ENCODE results near the gene SAFB.

The SAFB gene

GRCh38 chr19:5622465-5623396, at the start of gene SAFB, which contains the start of gene SAFB2:
Gene SAFB (plus strand): TSS chr19:5623083. CDS start chr19:5623206, 123 bp downstream.
Gene SAFB2 (minus strand): TSS chr19:5622776. CDS start chr19:5622715, 61 bp downstream.
- peak; percentile 80 for DNase-seq

GRCh38 chr19:5575590-5575989, 47.3 kb upstream of the SAFB start:
- DNase-seq = no peak

- DNase-seq = no peak
Measured at GRCh38 chr19:5578097-5578846, 44.6 kb upstream of the SAFB start.

GRCh38 chr19:5579286-5579685, 43.6 kb upstream of the SAFB start:
- DNase-seq = no peak

GRCh38 chr19:5579697-5580096, 43.2 kb upstream of the SAFB start:
- no peak for DNase-seq

DNA sequence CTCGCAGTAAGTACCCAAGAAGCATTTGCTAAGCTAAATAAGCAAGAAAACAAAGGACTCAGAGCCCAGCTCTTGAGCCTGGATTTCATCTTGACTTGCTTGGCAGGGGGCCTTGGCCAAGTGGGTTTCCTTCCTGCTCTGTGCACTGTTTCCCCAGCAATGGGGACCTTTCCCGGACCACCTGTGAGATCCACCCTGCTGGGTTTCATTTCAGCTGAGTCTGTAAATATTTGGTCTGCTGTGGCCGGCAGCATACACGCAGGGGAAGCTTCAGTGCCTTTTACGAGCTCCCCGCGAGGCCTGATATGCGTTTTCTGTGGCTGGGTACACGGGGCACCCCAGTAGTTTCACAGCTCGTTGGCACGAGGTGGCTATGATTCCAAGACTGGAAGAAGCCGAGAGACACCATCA, 42.7 kb upstream of the SAFB start:
- no peak for DNase-seq

DNA sequence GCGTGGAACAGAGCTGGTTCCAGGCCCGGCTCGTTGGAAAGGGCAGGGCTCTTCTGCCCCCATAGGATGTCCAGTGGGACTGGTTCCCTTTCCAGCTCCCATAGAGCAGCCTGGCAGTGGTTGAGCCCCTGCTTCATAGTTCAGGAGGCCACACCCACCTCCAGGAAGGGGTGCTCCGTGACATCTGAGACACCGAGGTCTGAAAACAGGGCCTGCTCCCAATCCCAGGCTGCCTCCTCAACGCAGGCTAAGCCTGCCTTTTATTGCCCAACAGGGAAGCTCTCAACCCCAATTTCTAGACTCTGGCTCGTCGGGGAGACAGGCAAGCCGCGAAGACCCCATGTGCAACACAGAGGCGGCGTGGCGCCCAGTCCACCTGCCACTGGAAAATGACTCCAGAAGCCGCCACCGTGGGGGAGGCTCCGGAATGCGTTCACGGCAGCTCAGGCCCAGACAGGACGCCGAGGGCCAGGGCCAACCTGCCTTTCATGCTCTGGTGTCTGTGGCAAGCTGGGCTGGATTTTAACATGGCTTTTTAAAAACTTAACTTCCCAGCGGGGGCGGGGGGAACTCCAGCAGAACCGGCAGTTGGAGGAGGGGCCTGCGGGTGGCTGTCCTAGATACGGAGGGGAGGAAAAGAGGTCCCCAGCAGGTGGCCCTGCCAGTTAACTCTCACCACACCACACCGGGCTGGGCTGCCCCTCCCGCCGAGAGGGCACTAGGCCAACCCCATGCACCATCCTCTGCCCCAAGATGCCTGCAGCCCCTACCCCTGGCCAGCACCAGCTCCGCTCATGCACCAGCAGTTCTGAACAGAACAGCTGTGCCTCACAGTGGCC, 37.2 kb upstream of the SAFB start:
- no peak for DNase-seq

GRCh38 chr19:5586300-5587070, 36.4 kb upstream of the SAFB start:
- no peak for DNase-seq

DNA sequence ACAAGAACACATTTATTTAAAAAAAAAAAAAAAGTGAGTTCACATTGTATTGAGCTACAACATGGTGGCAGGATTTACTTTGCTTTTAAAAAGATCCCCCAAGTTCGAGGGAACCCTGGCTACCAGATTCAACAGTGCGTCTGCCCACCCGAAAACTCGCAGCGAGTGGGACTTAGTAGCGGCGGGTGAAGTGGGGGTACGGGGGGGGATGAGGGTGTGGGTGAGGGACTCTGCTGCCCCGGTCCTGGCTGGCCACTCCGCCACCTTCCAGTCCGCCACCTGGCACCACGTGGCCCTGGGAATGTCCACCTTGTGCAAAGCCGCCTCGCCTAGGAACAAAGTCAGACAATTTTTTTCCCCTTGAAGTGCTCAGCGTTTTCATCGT, 35.8 kb upstream of the SAFB start:
- no peak for DNase-seq

DNA sequence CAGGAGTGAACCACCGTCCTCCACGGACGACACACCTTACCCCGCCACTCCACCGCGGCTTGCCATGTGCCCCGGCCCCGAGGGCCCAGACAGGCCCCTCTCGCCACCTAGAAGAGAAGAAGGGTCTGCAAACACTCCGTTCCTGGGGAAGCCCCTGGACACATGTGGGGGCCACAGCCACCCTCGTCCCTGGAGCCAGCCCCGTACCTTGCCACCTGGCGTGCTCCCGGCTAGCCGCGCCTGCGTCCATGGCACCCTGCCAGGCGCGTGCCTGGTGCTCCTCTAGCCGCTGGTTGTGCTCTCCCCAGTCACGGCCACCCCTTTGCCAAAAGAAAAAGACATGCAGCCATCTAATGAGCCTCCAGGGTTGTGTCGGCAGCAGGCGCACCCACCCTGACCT, 35.2 kb upstream of the SAFB start:
- DNase-seq = no peak

DNA sequence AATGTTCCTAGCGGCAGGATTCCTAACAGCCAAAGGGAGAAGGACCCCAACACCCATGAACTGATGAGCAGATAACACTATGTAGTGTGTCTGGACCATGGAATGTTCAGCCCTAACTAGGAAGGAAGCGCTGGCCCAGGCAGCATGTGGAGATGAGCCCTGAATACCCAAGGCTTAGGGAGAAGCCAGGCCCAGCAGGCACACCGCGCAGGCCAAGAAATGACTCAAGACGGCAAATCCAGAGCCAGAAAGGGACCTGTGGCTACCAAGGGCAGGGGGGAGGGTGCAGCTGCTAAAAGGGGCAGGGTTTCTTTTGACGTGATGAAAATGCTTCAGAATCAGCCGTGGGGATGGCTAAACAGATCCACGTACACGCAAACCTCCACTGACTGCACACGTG, 34.4 kb upstream of the SAFB start:
- DNase-seq = no peak

- no peak for DNase-seq
Measured at GRCh38 chr19:5588906-5589676, 33.8 kb upstream of the SAFB start.

GRCh38 chr19:5590151-5590864, 32.6 kb upstream of the SAFB start:
- no peak for DNase-seq

GRCh38 chr19:5590865-5591154, 32.1 kb upstream of the SAFB start:
- DNase-seq = no peak

GRCh38 chr19:5591476-5591875, 31.4 kb upstream of the SAFB start:
- no peak for DNase-seq

- DNase-seq = no peak
Measured at GRCh38 chr19:5592531-5593342, 30.1 kb upstream of the SAFB start.

GRCh38 chr19:5593343-5594255, 29.3 kb upstream of the SAFB start:
- no peak for DNase-seq

DNA sequence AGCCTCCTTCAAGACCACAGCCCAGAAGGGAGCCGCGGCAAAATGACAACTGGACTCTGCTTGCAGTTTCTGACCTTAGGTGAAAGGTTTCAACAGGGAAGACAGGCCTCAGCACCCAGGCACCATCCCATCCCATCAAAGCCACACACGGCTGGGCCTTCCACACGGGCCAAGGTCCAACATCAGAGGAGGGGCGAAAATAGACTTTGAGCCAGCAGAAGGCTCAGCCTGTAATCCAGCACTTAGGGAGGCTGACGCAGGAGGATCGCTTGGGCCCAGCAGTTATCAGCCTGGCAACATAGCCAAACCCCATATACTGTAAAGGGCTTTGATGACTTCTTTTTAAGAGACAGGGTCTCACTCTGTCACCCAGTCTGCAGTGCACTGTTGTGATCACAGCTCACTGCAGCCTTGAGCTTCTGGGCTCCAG, 28.3 kb upstream of the SAFB start:
- no peak for DNase-seq

- DNase-seq = no peak
Measured at GRCh38 chr19:5595129-5595528, 27.8 kb upstream of the SAFB start.

All from 8988T (cell line).